SK-N-SH (cell line): ENCODE measurements around the gene IGHMBP2. TPM values are rescaled to one million over a fixed set of nuclear protein-coding genes. Genes with fewer than 3 reads are reported as not detected.

Experiments used
- CTCF ChIA-PET: fragments of 300-600, 350-600 bp; formaldehyde crosslinking; extraction: SDS; loops from one replicate; lab custom pipeline; 2021; lab: Yijun Ruan, JAX
- POLR2A ChIA-PET: fragments of 350-600 bp; sonication (Branson Sonifier 250); formaldehyde crosslinking; extraction: SDS; loops from one replicate; lab custom pipeline; 2020; ENCODE audit warnings: antibody characterized with exemption, inconsistent platforms; lab: Yijun Ruan, JAX
- DNase-seq: peaks from one replicate; pipeline ENCODE4 v3.0.0; 2012
- H2AFZ ChIP-seq: fragments of 200-600 bp; sonication (generic); 2 replicates; pipeline ENCODE4 v1.8.1; 2016; ENCODE audit warnings: antibody characterized with exemption, mild to moderate bottlenecking, low read depth
- H3F3A ChIP-seq: fragments of 200-600 bp; sonication (generic); replicated peaks from 2 replicates; pipeline ENCODE3; 2016; ENCODE audit warnings: antibody characterized with exemption, mild to moderate bottlenecking; ENCODE audit not compliant: insufficient read depth
- H3K27ac ChIP-seq, 2 experiments: fragments of 200-500 bp in 1 of 2; fragments of 200-600 bp in 1 of 2; sonication (Bioruptor generic) in 1 of 2; sonication (generic), shearing (Covaris generic) in 1 of 2; 2 replicates each; pipeline versions ENCODE4 v1.5.1 to v1.6.1; 2014 to 2016; ENCODE audit warnings: low read depth in 2 of 2, inconsistent platforms in 1 of 2, low read length in 1 of 2, mild to moderate bottlenecking in 1 of 2, mixed read lengths in 1 of 2
- H3K27me3 ChIP-seq: fragments of 200-600 bp; sonication (generic), shearing (Covaris generic); 2 replicates; pipeline ENCODE4 v1.6.1; 2016; ENCODE audit warnings: mixed run types; ENCODE audit not compliant: insufficient read depth
- H3K36me3 ChIP-seq, 2 experiments: fragments of 200-500 bp in 1 of 2; fragments of 200-600 bp in 1 of 2; sonication (Bioruptor generic) in 1 of 2; sonication (generic) in 1 of 2; replicated peaks in 1 of 2; 2 replicates each; pipeline versions ENCODE3 to v1.5.1; 2014 to 2016; ENCODE audit warnings: low read length in 1 of 2, mild to moderate bottlenecking in 1 of 2; ENCODE audit not compliant: insufficient read depth in 2 of 2, control insufficient read depth in 1 of 2
- H3K4me1 ChIP-seq, 2 experiments: fragments of 200-500 bp in 1 of 2; fragments of 200-600 bp in 1 of 2; sonication (Bioruptor generic) in 1 of 2; sonication (generic), shearing (Covaris generic) in 1 of 2; 2 replicates each; pipeline versions ENCODE4 v1.5.1 to v1.6.1; 2014 to 2016; ENCODE audit warnings: low read depth in 1 of 2, low read length in 1 of 2, mixed run types in 1 of 2; ENCODE audit not compliant: insufficient read depth in 2 of 2, control insufficient read depth in 1 of 2
- H3K4me2 ChIP-seq: fragments of 200-600 bp; sonication (generic), shearing (Covaris generic); 2 replicates; pipeline ENCODE4 v1.6.1; 2017; ENCODE audit warnings: mixed run types
- H3K4me3 ChIP-seq, 2 experiments: fragments of 200-500 bp in 1 of 2; fragments of 200-600 bp in 1 of 2; sonication (Bioruptor generic) in 1 of 2; sonication (generic), shearing (Covaris generic) in 1 of 2; 2 replicates each; pipeline versions ENCODE4 v1.5.1 to v1.8.1; 2014 to 2016; ENCODE audit warnings: low read depth in 2 of 2, inconsistent platforms in 1 of 2, low read length in 1 of 2, mild to moderate bottlenecking in 1 of 2, mixed read lengths in 1 of 2, moderate library complexity in 1 of 2
- H3K79me2 ChIP-seq: fragments of 200-600 bp; sonication (generic); 2 replicates; pipeline ENCODE4 v1.8.1; 2017; ENCODE audit warnings: mild to moderate bottlenecking; ENCODE audit not compliant: insufficient read depth
- H3K9ac ChIP-seq: fragments of 200-600 bp; sonication (generic); 2 replicates; pipeline ENCODE4 v1.6.1; 2017; ENCODE audit warnings: mixed run types
- H3K9me2 ChIP-seq: fragments of 200-600 bp; sonication (generic); 2 replicates; pipeline ENCODE4 v1.6.1; 2017; ENCODE audit warnings: mixed run types
- H3K9me3 ChIP-seq: fragments of 200-600 bp; sonication (generic); 2 replicates; pipeline ENCODE4 v1.6.1; 2017; ENCODE audit warnings: mixed run types, mild to moderate bottlenecking, moderate library complexity
- H4K20me1 ChIP-seq: fragments of 200-600 bp; sonication (generic); 2 replicates; pipeline ENCODE4 v1.6.1; 2017; ENCODE audit warnings: mild to moderate bottlenecking, mixed run types; ENCODE audit not compliant: insufficient read depth
- CHD2 ChIP-seq: fragments of 150-350 bp; IDR thresholded peaks from 2 replicates; pipeline ENCODE4 v1.6.1; 2018; ENCODE audit warnings: low read length; ENCODE audit not compliant: partially characterized antibody
- ELF1 ChIP-seq: IDR thresholded peaks from 2 replicates; pipeline ENCODE4 v1.4.0; 2012
- EZH2phosphoT487 ChIP-seq: fragments of 200-600 bp; sonication (generic); IDR thresholded peaks from 2 replicates; pipeline ENCODE4 v1.6.1; 2017; ENCODE audit warnings: low read depth, mixed run types, mild to moderate bottlenecking, antibody characterized with exemption, moderate library complexity, borderline replicate concordance
- FOXJ3 ChIP-seq: sonication (generic); formaldehyde crosslinking; IDR thresholded peaks from 2 replicates; pipeline ENCODE4 v1.5.1; 2020; ENCODE audit warnings: mild to moderate bottlenecking, missing genetic modification reagents
- FOXM1 ChIP-seq: IDR thresholded peaks from 2 replicates; pipeline ENCODE4 v1.4.0; 2012; ENCODE audit warnings: low read depth, mild to moderate bottlenecking
- JUND ChIP-seq: IDR thresholded peaks from 2 replicates; pipeline ENCODE4 v1.4.0; 2012
- MEF2A ChIP-seq: IDR thresholded peaks from 2 replicates; pipeline ENCODE4 v1.4.0; 2012; ENCODE audit warnings: low read depth, borderline replicate concordance
- MXI1 ChIP-seq: IDR thresholded peaks from 2 replicates; pipeline ENCODE4 v1.6.1; 2012; ENCODE audit warnings: mild to moderate bottlenecking, low read depth, low read length, improper control_type of control experiment
- PBX3 ChIP-seq: IDR thresholded peaks from 2 replicates; pipeline ENCODE4; 2012
- POLR2AphosphoS5 ChIP-seq: IDR thresholded peaks from 2 replicates; pipeline ENCODE4 v1.6.1; 2012; ENCODE audit warnings: low read depth, low read length
- RAD21 ChIP-seq: IDR thresholded peaks from 2 replicates; pipeline ENCODE4 v1.6.1; 2012; ENCODE audit warnings: mild to moderate bottlenecking, low read length
- RCOR1 ChIP-seq: fragments of 150-350 bp; IDR thresholded peaks from 2 replicates; pipeline ENCODE4 v1.6.1; 2017; ENCODE audit warnings: antibody characterized with exemption, low read length
- TCF12 ChIP-seq: IDR thresholded peaks from 2 replicates; pipeline ENCODE4 v1.4.0; 2012
- ZBTB33 ChIP-seq: IDR thresholded peaks from 2 replicates; pipeline ENCODE4 v1.4.0; 2012; ENCODE audit warnings: low read depth, borderline replicate concordance
- WGBS: methylation state at CpG from one replicate; pipeline ENCODE4 v1.1.6; 2017; ENCODE audit warnings: low lambda C conversion rate; 5-methylcytosine and 5-hydroxymethylcytosine counted together
- polyA plus RNA-seq, 3 experiments: library from polyadenylated mRNA; depleted of rRNA; stranded (reverse); fragments of >200 nt; gene quantifications; 2 replicates each; pipeline ENCODE4 v1.2.3, GENCODE V29; 2012
- TF ChIP-seq, protein P1 (sequence below): fragments of 150-350 bp; IDR thresholded peaks from 2 replicates; pipeline ENCODE4 v1.6.1; 2017; ENCODE audit warnings: antibody characterized with exemption, low read length, low read depth, borderline replicate concordance
- TF ChIP-seq, protein P2 (sequence below): fragments of 150-350 bp; IDR thresholded peaks from 2 replicates; pipeline ENCODE4 v1.6.1; 2016; ENCODE audit warnings: mild to moderate bottlenecking, low read depth, low read length
- TF ChIP-seq, protein P3 (sequence below): IDR thresholded peaks from 2 replicates; pipeline ENCODE4 v1.4.0; 2012; ENCODE audit warnings: low read depth, borderline replicate concordance
- TF ChIP-seq, protein P4 (sequence below): IDR thresholded peaks from 2 replicates; pipeline ENCODE4 v1.4.0; 2012; ENCODE audit warnings: low read depth

IGHMBP2 gene
- polyA plus RNA-seq, 1 of the 3 experiments (the other 2 are of a cell fraction) = 9.0 TPM

- H3K9ac ChIP-seq = no peak overlapping the region
- 86% methylated on average over 20 of the region's 33 CpGs for WGBS
- H3F3A ChIP-seq = no peaks in the 10 kb centered on the region
- H3K9me3 ChIP-seq = no peaks in the 10 kb centered on the region
- H2AFZ ChIP-seq = no peak overlapping the region
- POLR2A ChIA-PET = no interaction called here
- no peak for TF ChIP-seq RAD21
- TF ChIP-seq TCF12 = no peak
- TF ChIP-seq, protein P1, sequence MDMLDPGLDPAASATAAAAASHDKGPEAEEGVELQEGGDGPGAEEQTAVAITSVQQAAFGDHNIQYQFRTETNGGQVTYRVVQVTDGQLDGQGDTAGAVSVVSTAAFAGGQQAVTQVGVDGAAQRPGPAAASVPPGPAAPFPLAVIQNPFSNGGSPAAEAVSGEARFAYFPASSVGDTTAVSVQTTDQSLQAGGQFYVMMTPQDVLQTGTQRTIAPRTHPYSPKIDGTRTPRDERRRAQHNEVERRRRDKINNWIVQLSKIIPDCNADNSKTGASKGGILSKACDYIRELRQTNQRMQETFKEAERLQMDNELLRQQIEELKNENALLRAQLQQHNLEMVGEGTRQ = no peak
- TF ChIP-seq, protein P2, sequence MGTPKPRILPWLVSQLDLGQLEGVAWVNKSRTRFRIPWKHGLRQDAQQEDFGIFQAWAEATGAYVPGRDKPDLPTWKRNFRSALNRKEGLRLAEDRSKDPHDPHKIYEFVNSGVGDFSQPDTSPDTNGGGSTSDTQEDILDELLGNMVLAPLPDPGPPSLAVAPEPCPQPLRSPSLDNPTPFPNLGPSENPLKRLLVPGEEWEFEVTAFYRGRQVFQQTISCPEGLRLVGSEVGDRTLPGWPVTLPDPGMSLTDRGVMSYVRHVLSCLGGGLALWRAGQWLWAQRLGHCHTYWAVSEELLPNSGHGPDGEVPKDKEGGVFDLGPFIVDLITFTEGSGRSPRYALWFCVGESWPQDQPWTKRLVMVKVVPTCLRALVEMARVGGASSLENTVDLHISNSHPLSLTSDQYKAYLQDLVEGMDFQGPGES = no peak
- TF ChIP-seq PBX3 = no peak
- no peak for TF ChIP-seq RCOR1
- no peak overlapping the region for H3K27ac ChIP-seq
- H4K20me1 ChIP-seq = no peaks in the 10 kb centered on the region
- no peaks in the 10 kb centered on the region for H3K79me2 ChIP-seq
- no peak overlapping the region for H3K4me2 ChIP-seq
- no peak for DNase-seq
- H3K4me3 ChIP-seq = no peak overlapping the region
- no peaks in the 10 kb centered on the region for H3K9me2 ChIP-seq
- H3K36me3 ChIP-seq = peaks cover 0 to 39% of the 10 kb centered on the region in 2 experiments
- H3K27me3 ChIP-seq = no peaks in the 10 kb centered on the region
- no peaks in the 10 kb centered on the region for H3K4me1 ChIP-seq
- CTCF ChIA-PET = no interaction called here
Measured at GRCh38 chr11:68939583-68940555, 36.2 kb downstream of the IGHMBP2 start.

- ChIA-PET POLR2A (no interaction called here), CTCF (no interaction called here)
- DNase-seq = no peak
- H3K4me3 ChIP-seq = no peak overlapping the region
- no peaks in the 10 kb centered on the region for H3K4me1 ChIP-seq
- WGBS = 97% methylated on average over 17 of the region's 20 CpGs
- no peaks in the 10 kb centered on the region for H3F3A ChIP-seq
- H4K20me1 ChIP-seq = no peaks in the 10 kb centered on the region
- peaks cover 0 to 33% of the 10 kb centered on the region in 2 experiments for H3K36me3 ChIP-seq
- H3K4me2 ChIP-seq = no peak overlapping the region
- H3K9me3 ChIP-seq = no peaks in the 10 kb centered on the region
- no peak overlapping the region for H2AFZ ChIP-seq
- H3K9ac ChIP-seq = no peak overlapping the region
- no peaks in the 10 kb centered on the region for H3K9me2 ChIP-seq
- no peak overlapping the region for H3K27ac ChIP-seq
- no peaks in the 10 kb centered on the region for H3K79me2 ChIP-seq
- no peaks in the 10 kb centered on the region for H3K27me3 ChIP-seq
- TF ChIP-seq, protein P3, sequence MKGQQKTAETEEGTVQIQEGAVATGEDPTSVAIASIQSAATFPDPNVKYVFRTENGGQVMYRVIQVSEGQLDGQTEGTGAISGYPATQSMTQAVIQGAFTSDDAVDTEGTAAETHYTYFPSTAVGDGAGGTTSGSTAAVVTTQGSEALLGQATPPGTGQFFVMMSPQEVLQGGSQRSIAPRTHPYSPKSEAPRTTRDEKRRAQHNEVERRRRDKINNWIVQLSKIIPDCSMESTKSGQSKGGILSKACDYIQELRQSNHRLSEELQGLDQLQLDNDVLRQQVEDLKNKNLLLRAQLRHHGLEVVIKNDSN = no peak
- TF ChIP-seq EZH2phosphoT487 (no peak), FOXJ3 (CRISPR knock-in tag) (no peak), MXI1 (no peak), RCOR1 (no peak), FOXM1 (no peak), CHD2 (no peak), MEF2A (no peak), ELF1 (no peak), ZBTB33 (no peak), POLR2AphosphoS5 (no peak), JUND (no peak)
- TF ChIP-seq, protein P4, sequence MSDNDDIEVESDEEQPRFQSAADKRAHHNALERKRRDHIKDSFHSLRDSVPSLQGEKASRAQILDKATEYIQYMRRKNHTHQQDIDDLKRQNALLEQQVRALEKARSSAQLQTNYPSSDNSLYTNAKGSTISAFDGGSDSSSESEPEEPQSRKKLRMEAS = no peak
- TF ChIP-seq, protein P2 = no peak
Measured at GRCh38 chr11:68940651-68941323, 37.1 kb downstream of the IGHMBP2 start.
